Right atrium auricular region (tissue), 2 donors: ENCODE results near the gene ISCA1. TPM values are rescaled to one million over a fixed set of nuclear protein-coding genes. Genes with fewer than 3 reads are reported as not detected.

Experiments
- DNase-seq: peaks from one replicate; pipeline ENCODE4 v3.0.0-alpha.2; 2019; ENCODE audit warnings: low spot score
- H3K27ac ChIP-seq, 2 donors: fragments of 200-600 bp; sonication (generic); 1 replicate in 1 of 2; 2 replicates in 1 of 2; pipeline ENCODE4 v1.5.1; 2016 to 2019
- H3K27me3 ChIP-seq, 2 donors: fragments of 200-600 bp; sonication (generic); one replicate each; pipeline versions ENCODE4 v1.5.1 to v1.6.0; 2017 to 2019
- H3K36me3 ChIP-seq: fragments of 200-600 bp; sonication (generic); one replicate; pipeline ENCODE4 v1.5.1; 2016
- H3K4me1 ChIP-seq, 2 donors: fragments of 200-600 bp; sonication (generic); one replicate each; pipeline versions ENCODE4 v1.5.1 to v1.6.0; 2017 to 2019
- H3K4me3 ChIP-seq, 2 donors: fragments of 200-600 bp; sonication (generic); 1 replicate in 1 of 2; 2 replicates in 1 of 2; pipeline ENCODE4 v1.5.1; 2017 to 2019; ENCODE audit warnings: mild to moderate bottlenecking in 1 of 2, moderate library complexity in 1 of 2
- H3K9me3 ChIP-seq, 2 donors: fragments of 200-600 bp; sonication (generic); one replicate each; pipeline ENCODE4 v1.5.1; 2019
- total RNA-seq, 2 donors: library from RNA; depleted of rRNA; stranded (reverse); fragments of >200 nt; gene quantifications; one replicate each; pipeline ENCODE4 v1.1.0, GENCODE V29; 2016
- TF ChIP-seq, protein P1 (sequence below), 2 donors: fragments of 200-600 bp; sonication (generic); IDR thresholded peaks; one replicate each; pipeline ENCODE4 v1.5.1; 2019; ENCODE audit warnings: antibody characterized with exemption in 2 of 2

ISCA1 gene
- total RNA-seq, 2 donors from 2014 or later, result 54.8 to 99.9 TPM

DNA sequence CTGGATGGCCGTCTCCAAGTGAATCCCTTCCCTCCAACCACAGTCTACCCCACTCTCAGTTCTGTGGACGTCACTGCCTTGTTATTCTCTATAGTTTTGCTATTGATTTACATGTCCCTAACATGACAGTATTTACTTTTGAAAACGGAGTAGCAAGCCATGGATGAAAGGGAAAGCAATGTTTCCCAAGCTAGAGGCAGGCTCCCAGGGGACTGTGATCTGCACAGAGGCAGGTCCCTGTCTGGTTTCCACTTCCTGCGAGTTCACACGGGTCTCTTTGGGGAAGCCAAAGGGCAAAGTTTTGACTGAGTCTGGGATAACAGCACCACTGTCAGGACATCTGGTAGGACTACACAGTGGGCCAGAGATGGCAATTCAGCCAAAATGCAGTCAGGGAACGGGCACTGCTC is 35.6 kb downstream of the ISCA1 start:
- Histone ChIP-seq H3K4me1 (no peaks in the 10 kb centered on the region), H3K4me3 (no peak overlapping the region), H3K36me3 (no peaks in the 10 kb centered on the region), H3K27me3 (no peaks in the 10 kb centered on the region), H3K9me3 (no peaks in the 10 kb centered on the region), H3K27ac (no peak overlapping the region)
- TF ChIP-seq, protein P1, sequence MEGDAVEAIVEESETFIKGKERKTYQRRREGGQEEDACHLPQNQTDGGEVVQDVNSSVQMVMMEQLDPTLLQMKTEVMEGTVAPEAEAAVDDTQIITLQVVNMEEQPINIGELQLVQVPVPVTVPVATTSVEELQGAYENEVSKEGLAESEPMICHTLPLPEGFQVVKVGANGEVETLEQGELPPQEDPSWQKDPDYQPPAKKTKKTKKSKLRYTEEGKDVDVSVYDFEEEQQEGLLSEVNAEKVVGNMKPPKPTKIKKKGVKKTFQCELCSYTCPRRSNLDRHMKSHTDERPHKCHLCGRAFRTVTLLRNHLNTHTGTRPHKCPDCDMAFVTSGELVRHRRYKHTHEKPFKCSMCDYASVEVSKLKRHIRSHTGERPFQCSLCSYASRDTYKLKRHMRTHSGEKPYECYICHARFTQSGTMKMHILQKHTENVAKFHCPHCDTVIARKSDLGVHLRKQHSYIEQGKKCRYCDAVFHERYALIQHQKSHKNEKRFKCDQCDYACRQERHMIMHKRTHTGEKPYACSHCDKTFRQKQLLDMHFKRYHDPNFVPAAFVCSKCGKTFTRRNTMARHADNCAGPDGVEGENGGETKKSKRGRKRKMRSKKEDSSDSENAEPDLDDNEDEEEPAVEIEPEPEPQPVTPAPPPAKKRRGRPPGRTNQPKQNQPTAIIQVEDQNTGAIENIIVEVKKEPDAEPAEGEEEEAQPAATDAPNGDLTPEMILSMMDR (IDR thresholded peaks at IDR 0.05), result peak in 1 of 2 donors; percentile 33
- DNase-seq, result no peak

DNA sequence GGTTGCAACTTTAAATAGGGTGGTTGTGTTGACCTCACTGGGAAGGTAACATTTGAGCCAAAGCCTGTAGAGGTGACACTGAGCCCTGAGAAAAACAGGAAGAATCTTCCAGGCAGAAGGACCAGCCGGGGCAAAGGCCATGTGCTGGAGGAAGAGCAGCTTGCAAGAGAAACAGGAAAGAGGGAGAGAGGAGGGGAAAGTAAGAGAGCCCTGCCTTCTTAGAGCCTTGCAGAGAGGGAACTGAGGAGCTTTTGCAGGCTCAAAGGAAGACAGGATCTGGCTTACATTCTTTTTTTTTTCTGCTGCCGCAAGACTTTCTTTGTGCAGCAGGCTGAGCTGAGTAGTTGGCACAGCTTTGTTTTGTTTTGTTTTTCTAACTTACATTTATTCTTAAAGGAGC is 40.3 kb downstream of the ISCA1 start:
- no peak overlapping the region for H3K4me3 ChIP-seq
- TF ChIP-seq, protein P1 (IDR thresholded peaks at IDR 0.05), result no peak
- no peak for DNase-seq
- H3K36me3 ChIP-seq, result no peaks in the 10 kb centered on the region
- no peaks in the 10 kb centered on the region for H3K27me3 ChIP-seq
- H3K4me1 ChIP-seq, result no peaks in the 10 kb centered on the region
- H3K9me3 ChIP-seq, result no peaks in the 10 kb centered on the region
- no peak overlapping the region for H3K27ac ChIP-seq

DNA sequence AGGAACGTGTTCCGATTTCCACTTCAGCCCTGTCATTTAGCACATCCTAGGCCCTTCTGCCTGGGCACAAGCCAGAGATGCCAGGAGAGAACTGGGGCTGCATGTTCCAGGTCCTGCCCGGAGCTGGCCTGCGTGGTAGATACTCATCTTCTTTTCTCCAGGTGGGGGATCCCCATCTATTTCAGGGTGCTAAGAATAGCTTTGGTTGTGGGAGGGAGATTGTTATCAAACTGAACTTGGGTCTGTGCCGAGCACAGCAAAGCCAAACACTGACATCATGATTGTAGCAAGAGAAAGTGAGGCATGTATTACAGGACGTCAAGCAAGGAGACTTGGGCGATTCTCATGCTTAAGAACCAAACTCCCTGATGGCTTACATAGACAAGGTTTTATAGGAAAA is 41.1 kb downstream of the ISCA1 start:
- no peak for DNase-seq
- Histone ChIP-seq H3K4me1 (no peaks in the 10 kb centered on the region), H3K4me3 (no peak overlapping the region), H3K27ac (no peak overlapping the region), H3K36me3 (no peaks in the 10 kb centered on the region), H3K27me3 (no peaks in the 10 kb centered on the region), H3K9me3 (no peaks in the 10 kb centered on the region)
- TF ChIP-seq, protein P1 (IDR thresholded peaks at IDR 0.05), result no peak

DNA sequence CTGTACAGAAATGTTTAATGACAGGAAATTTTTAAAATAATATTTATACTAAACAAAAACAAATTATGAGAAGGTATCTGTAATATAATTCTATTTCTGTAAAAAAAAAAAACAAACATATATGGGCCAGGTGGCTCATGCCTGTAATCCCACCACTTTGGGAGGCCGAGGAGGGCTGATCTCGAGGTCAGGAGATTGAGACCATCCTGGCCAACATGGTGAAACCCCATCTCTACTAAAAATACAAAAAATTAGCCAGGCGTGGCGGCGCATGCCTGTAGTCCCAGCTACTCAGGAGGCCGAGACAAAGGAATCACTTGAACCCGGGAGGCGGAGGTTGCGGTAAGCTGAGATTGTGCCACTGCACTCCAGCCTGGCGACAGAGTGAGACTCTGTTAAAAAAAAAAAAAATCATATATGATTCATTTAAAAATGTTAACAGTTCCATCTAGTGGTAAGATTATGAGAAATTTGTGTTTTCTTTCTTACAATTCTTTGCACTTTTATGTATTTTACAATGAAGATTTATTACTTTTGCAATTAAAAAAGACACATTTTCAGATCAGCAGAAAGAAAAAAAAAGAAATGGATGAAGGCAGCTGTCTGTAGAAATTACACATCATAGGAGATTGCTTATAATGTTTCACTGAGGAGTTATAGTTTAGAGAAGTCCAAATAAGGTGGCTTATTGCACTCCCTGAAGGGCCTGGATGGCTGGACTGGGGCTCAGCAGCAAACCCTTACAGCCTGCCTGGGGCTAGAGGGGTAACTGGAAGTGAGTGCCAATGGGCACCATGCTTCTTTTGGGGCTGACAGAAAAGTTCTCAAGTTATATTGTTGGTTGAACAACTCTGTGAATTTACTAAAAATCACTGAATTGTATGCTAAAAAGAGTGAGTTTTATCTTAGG is 43.2 kb downstream of the ISCA1 start:
- H3K4me1 ChIP-seq, result no peaks in the 10 kb centered on the region
- H3K27ac ChIP-seq, result no peak overlapping the region
- TF ChIP-seq, protein P1 (IDR thresholded peaks at IDR 0.05), result no peak
- H3K9me3 ChIP-seq, result no peaks in the 10 kb centered on the region
- H3K36me3 ChIP-seq, result no peaks in the 10 kb centered on the region
- H3K27me3 ChIP-seq, result no peaks in the 10 kb centered on the region
- no peak for DNase-seq
- H3K4me3 ChIP-seq, result no peak overlapping the region

DNA sequence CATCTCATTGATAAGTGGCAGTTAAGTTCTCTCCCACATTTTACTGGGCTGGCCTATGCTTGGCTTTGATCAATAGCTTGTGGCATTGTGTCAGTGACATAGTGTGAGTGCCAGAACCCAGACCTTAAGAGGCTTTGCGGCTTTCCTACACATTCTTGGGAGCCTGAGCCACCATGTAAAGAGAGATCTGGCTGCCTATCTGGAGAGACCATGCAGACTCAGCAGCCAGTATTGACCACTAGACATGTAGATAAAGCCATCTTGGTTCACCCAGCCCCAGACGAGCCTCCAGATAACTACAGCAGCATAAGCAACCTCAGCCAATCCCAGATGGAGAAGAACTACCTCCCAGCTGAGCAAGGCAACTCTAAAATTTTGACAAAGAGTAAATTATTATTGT is 51.5 kb downstream of the ISCA1 start:
- no peak overlapping the region for H3K27ac ChIP-seq
- no peaks in the 10 kb centered on the region for H3K27me3 ChIP-seq
- no peak for DNase-seq
- H3K9me3 ChIP-seq, result no peaks in the 10 kb centered on the region
- H3K4me3 ChIP-seq, result no peak overlapping the region
- TF ChIP-seq, protein P1 (IDR thresholded peaks at IDR 0.05), result no peak
- H3K36me3 ChIP-seq, result no peaks in the 10 kb centered on the region
- H3K4me1 ChIP-seq, result no peaks in the 10 kb centered on the region
